OCI-LY1 (cell line): ENCODE data around the gene PDZRN4.

Experiments used
- CTCF ChIP-seq: fragments of 200-600 bp; sonication (generic), shearing (Covaris generic); IDR thresholded peaks from 2 replicates; pipeline ENCODE4 v1.5.1; 2017; ENCODE audit warnings: mild to moderate bottlenecking, antibody characterized with exemption, low read length, moderate library complexity, mixed read lengths
- EZH2 ChIP-seq: fragments of 200-600 bp; sonication (generic), shearing (Covaris generic); IDR thresholded peaks from 2 replicates; pipeline ENCODE4 v1.8.0; 2017; ENCODE audit warnings: borderline replicate concordance, mixed run types, mild to moderate bottlenecking, antibody characterized with exemption, low read length, moderate library complexity, mixed read lengths

- no peak for TF ChIP-seq CTCF
- TF ChIP-seq EZH2, result no peak
These were observed 316.9 kb downstream of the PDZRN4 start for GRCh38 chr12:41504976-41505375.
